Measurements from ENCODE around the gene POU5F1.

POU5F1 gene

DNA sequence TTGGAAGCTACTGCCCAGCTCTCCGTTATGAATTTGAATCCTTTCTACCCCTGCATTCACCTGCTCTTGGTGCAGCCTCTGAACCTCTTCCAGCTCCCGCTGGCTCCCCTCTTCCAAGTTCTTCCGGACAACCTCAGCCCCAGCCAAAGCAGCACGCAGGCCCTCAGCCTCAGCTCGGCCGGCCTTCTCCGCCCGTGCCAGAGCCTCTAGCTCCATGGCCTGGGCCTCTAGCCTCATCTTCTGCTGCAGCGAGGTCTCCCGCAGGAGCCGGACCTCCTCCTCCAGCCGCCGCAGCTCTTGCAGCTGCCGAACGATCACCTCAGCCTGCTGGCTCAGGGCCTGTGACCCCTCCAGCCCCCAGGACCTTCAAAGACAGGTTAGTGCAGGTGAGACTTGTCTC is 16.0 kb downstream of the POU5F1 start:
- no peak overlapping the region for H3K9ac ChIP-seq (ENCODE audit: low read depth, low read length)
- H2AFZ ChIP-seq (ENCODE audit: low read depth, low read length) = no peak overlapping the region
- no peak overlapping the region for H3K27ac ChIP-seq (ENCODE audit: low read length)
- ATAC-seq (ENCODE audit: insufficient read depth, low read depth) (no peak), DNase-seq (no peak)
- H3K4me3 ChIP-seq (ENCODE audit: low read depth in 1 of 2, low read length in 2 of 2) = no peak overlapping the region
- no peak overlapping the region for H3K4me2 ChIP-seq (ENCODE audit: insufficient read depth, low read length)
- H3K36me3 ChIP-seq (ENCODE audit: insufficient read depth, low read length) = peaks cover 50% of the 10 kb centered on the region
- no peaks in the 10 kb centered on the region for H3K27me3 ChIP-seq (ENCODE audit: insufficient read depth, low read length, poor library complexity)
- TF ChIP-seq, protein P1, sequence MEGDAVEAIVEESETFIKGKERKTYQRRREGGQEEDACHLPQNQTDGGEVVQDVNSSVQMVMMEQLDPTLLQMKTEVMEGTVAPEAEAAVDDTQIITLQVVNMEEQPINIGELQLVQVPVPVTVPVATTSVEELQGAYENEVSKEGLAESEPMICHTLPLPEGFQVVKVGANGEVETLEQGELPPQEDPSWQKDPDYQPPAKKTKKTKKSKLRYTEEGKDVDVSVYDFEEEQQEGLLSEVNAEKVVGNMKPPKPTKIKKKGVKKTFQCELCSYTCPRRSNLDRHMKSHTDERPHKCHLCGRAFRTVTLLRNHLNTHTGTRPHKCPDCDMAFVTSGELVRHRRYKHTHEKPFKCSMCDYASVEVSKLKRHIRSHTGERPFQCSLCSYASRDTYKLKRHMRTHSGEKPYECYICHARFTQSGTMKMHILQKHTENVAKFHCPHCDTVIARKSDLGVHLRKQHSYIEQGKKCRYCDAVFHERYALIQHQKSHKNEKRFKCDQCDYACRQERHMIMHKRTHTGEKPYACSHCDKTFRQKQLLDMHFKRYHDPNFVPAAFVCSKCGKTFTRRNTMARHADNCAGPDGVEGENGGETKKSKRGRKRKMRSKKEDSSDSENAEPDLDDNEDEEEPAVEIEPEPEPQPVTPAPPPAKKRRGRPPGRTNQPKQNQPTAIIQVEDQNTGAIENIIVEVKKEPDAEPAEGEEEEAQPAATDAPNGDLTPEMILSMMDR (IDR thresholded peaks at IDR 0.05; ENCODE audit: borderline replicate concordance, extremely low read depth, low read length, poor library complexity, severe bottlenecking) = no peak
- no peak for TF ChIP-seq EZH2 (IDR thresholded peaks at IDR 0.05; ENCODE audit: borderline replicate concordance, low read depth, low read length, severe bottlenecking)
- H3K79me2 ChIP-seq (ENCODE audit: insufficient read depth, low read length) = peaks cover 21% of the 10 kb centered on the region
- H3K9me3 ChIP-seq (ENCODE audit: insufficient read depth, low read length, severe bottlenecking) = no peaks in the 10 kb centered on the region
- H4K20me1 ChIP-seq (ENCODE audit: insufficient read depth, low read length) = peaks cover 1% of the 10 kb centered on the region; the same call in 1 of the 2 replicates
- H3K4me1 ChIP-seq (ENCODE audit: insufficient read depth, low read length) = peaks cover 20% of the 10 kb centered on the region

DNA sequence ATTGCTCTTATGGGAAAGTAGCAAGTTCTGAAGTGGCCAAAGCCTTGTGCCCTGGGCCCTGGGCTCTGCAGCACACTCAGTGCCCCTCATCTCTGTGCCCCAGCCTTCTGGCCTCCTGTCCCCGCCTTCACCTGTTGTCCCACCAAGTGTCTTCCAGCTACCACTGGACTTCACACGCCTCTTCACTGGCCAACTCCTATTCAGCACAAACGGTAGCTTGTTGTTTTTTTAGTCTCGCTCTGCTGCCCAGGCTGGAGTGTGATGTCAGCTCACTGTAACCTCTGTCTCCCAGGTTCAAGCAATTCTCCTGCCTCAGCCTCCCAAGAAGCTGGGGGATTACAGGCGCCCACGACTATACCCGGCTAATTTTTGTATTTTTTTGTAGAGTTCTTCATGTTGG is 17.7 kb downstream of the POU5F1 start:
- no peak for ATAC-seq (ENCODE audit: insufficient read depth, low read depth)

DNA sequence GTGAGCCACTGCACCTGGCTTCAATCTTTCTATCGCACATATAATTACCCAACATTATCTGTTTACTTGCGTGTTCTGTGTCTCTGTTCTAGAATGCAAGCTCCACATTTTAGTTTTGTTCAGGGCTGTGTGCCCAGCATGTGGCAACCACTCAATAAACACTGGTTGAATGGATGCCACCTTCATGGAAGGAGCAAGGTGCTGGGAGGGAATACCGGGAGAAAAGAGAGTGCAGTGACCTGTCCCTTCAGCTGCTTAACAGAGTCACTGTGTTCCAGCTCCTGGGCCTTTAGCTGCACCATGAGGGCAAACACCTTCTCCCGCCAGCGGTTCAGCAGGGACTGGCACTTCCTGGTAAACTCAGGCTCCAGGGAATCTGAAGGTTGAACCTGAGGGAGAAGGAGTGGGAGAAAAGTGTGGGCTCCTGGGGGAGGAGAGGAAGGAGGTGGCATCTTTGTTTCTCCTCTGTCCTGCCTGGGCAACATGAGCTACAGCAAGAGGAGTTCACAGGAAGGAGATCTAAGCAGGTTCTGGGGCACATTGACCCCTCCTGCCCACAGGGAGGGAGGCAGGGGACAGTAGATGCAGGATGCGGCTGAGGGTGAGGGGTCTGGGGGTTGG is 20.5 kb downstream of the POU5F1 start:
- Histone ChIP-seq H3K79me2 (ENCODE audit: insufficient read depth, low read length) (no peaks in the 10 kb centered on the region), H2AFZ (ENCODE audit: low read depth, low read length) (no peak overlapping the region), H3K9ac (ENCODE audit: low read depth, low read length) (no peak overlapping the region), H3K27me3 (ENCODE audit: insufficient read depth, low read length, poor library complexity) (no peaks in the 10 kb centered on the region), H3K36me3 (ENCODE audit: insufficient read depth, low read length) (peaks cover 48% of the 10 kb centered on the region), H3K27ac (ENCODE audit: low read length) (no peak overlapping the region), H3K4me3 (ENCODE audit: low read depth in 1 of 2, low read length in 2 of 2) (no peak overlapping the region), H3K4me1 (ENCODE audit: insufficient read depth, low read length) (no peaks in the 10 kb centered on the region), H3K9me3 (ENCODE audit: insufficient read depth, low read length, severe bottlenecking) (no peaks in the 10 kb centered on the region), H3K4me2 (ENCODE audit: insufficient read depth, low read length) (no peak overlapping the region), H4K20me1 (ENCODE audit: insufficient read depth, low read length) (no peaks in the 10 kb centered on the region)
- ATAC-seq (ENCODE audit: insufficient read depth, low read depth) (no peak), DNase-seq (no peak)
- TF ChIP-seq EZH2 (IDR thresholded peaks at IDR 0.05; ENCODE audit: borderline replicate concordance, low read depth, low read length, severe bottlenecking) = no peak
- TF ChIP-seq, protein P1 (IDR thresholded peaks at IDR 0.05; ENCODE audit: borderline replicate concordance, extremely low read depth, low read length, poor library complexity, severe bottlenecking) = no peak

More for the DNA sequence above, 17.7 kb downstream of the POU5F1 start:
- Histone ChIP-seq H2AFZ (ENCODE audit: low read depth, low read length) (no peak overlapping the region), H3K4me3 (ENCODE audit: low read depth in 1 of 2, low read length in 2 of 2) (no peak overlapping the region), H4K20me1 (ENCODE audit: insufficient read depth, low read length) (no peaks in the 10 kb centered on the region), H3K36me3 (ENCODE audit: insufficient read depth, low read length) (peaks cover 51% of the 10 kb centered on the region), H3K27me3 (ENCODE audit: insufficient read depth, low read length, poor library complexity) (no peaks in the 10 kb centered on the region), H3K9me3 (ENCODE audit: insufficient read depth, low read length, severe bottlenecking) (no peaks in the 10 kb centered on the region), H3K4me1 (ENCODE audit: insufficient read depth, low read length) (peaks cover 15% of the 10 kb centered on the region), H3K27ac (ENCODE audit: low read length) (no peak overlapping the region), H3K79me2 (ENCODE audit: insufficient read depth, low read length) (peaks cover 11% of the 10 kb centered on the region), H3K9ac (ENCODE audit: low read depth, low read length) (no peak overlapping the region), H3K4me2 (ENCODE audit: insufficient read depth, low read length) (no peak overlapping the region)
- TF ChIP-seq EZH2 (IDR thresholded peaks at IDR 0.05; ENCODE audit: borderline replicate concordance, low read depth, low read length, severe bottlenecking) = no peak
- TF ChIP-seq, protein P1 (IDR thresholded peaks at IDR 0.05; ENCODE audit: borderline replicate concordance, extremely low read depth, low read length, poor library complexity, severe bottlenecking) = no peak
- DNase-seq = no peak

Data from DND-41 (cell line).